Measurements from ENCODE around the gene ALKBH5.

Gene ALKBH5

DNA sequence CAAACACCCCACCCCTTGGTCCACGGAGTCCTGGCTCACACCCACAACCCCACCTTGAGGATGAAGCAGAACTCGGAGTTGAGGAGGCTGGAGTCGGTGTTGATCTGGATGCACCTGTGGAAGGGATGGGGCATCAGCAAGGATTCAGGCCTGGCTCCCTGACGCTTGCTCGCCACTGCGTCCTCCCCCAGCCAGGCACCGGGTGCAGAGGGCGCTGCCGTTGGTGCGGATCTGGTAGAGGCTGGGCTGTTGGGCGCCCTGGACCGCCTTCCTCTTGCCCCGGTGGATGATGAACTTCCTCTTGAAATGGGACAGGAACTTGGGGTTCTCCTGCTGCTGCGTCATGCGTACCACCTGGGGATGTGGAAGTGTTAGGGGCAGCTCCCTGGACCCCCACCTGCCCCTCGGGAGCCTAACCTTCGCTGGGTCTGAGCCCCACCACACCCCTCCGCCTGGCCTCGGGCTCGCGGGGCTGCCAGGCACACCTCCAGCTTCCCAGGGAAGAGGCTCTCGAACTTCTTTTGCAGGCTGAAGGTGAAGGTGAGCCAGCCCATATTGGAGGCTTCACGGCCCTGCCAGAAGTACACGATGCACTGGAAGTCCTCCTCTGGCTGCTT lies 62.6 kb downstream of the ALKBH5 start:
- no peak for DNase-seq (ENCODE audit: low spot score)

GRCh38 chr17:18246880-18247612 lies 63.4 kb downstream of the ALKBH5 start:
- peak; percentile 45 for DNase-seq (ENCODE audit: low spot score)

- DNase-seq (ENCODE audit: low spot score) = no peak
Measured at GRCh38 chr17:18247613-18248001, 64.0 kb downstream of the ALKBH5 start.

GRCh38 chr17:18248300-18248731 lies 64.7 kb downstream of the ALKBH5 start:
- DNase-seq (ENCODE audit: low spot score) = peak; percentile 75

DNA sequence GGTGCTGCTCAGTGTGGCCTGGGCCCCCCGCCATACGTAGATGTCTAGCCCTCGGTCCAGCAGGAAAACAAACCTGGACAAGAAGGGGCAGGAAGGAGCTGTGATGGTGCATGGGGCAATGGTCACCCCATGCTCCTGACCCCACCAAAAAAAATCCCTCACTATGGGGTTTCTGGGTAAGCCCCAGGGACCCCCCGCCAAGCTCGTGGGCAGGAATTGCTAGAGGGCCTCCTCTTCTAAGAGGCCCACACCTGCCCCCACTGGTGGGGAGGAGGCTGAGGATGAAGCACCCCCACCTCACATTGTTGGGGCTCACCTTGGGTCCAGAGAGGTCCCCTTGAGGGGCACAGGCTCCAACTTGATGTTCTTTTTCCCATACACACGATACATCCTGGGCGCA lies 65.2 kb downstream of the ALKBH5 start:
- no peak for DNase-seq (ENCODE audit: low spot score)

GRCh38 chr17:18250259-18250658 lies 66.6 kb downstream of the ALKBH5 start:
- no peak for DNase-seq (ENCODE audit: low spot score)

- no peak for DNase-seq (ENCODE audit: low spot score)
Measured at GRCh38 chr17:18250708-18251107, 67.1 kb downstream of the ALKBH5 start.

DNA sequence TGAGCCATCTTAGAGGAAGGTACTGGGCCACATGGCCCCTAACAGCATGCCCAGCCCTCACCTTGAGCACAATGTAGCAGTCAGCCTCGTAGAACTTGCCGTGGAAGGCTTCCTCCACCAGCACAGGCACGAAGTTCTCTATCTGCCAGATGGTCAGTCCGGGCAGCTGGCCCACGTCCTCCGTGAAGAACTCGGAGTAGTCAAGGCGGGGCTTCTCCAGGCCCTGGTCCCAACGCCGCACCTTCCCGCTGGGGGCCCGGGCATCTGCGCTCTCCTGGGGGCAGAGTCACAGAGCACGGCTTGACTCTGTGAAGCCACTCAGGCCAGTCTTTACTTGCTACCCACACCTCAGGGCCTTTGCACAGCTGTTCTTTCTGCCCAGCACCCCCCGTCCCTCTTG lies 67.6 kb downstream of the ALKBH5 start:
- no peak for DNase-seq (ENCODE audit: low spot score)

GRCh38 chr17:18252160-18252559 lies 68.5 kb downstream of the ALKBH5 start:
- no peak for DNase-seq (ENCODE audit: low spot score)

- no peak for DNase-seq (ENCODE audit: low spot score)
Measured at GRCh38 chr17:18253187-18253884, 69.7 kb downstream of the ALKBH5 start.

- no peak for DNase-seq (ENCODE audit: low spot score)
Measured at GRCh38 chr17:18253947-18254821, 70.6 kb downstream of the ALKBH5 start.

GRCh38 chr17:18254888-18255649 lies 71.4 kb downstream of the ALKBH5 start:
- DNase-seq (ENCODE audit: low spot score) = no peak

GRCh38 chr17:18256351-18256750 lies 72.7 kb downstream of the ALKBH5 start:
- DNase-seq (ENCODE audit: low spot score) = no peak

DNA sequence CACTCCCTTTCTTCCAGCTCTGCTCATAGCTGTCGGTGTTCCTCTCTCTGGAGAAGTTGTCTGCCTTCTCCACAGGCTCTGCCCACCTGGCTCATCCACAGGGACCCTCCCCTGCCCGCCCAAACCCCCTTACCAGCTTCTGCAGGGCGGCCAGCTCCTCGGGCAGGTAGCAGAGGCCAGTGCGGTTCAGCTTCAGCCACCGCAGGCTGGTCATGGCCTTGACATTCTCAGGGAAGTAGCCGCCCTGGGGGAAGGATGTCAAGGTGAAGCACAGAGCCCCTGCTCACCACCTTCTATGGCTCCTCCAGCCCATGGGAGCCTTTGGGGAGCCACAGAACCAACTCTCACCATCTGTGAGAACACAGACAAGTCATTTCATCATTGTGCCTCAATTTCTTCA lies 73.1 kb downstream of the ALKBH5 start:
- DNase-seq (ENCODE audit: low spot score) = no peak

DNA sequence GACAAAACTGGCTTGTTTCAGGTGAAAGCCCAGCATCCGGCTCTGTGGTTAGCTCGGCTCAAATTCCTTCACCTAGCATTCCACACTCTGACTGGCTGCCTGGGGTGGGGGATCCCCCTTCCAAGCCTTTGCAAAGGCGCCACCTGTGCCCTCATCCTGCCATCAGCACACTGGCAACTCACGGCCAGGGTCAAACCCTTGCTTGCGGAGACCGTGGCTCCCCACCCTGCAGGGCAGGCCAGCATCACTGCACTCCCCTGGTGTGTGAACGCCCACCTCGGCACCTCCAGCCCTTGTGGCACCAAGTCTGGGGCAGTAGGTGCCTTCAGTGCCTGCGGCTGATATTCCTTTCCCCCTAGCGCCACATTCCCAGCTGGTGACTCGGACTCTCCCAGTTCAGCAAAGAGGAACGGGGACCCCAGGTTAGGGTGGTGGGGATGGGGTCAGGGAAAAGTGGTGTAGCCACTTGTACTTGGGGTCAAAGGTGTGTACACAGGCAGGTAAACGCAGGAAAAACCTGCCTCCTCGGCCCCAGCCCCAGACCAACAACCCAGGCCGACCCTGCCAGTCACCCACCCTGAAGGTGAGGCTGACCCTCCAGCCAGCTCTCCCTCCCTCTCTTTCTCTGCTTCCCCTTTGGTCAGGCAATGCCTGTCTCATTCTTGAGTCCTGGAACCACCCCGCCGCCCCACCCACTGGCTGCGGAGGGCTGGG lies 73.8 kb downstream of the ALKBH5 start:
- DNase-seq (ENCODE audit: low spot score) = no peak

GRCh38 chr17:18257982-18258355 lies 74.3 kb downstream of the ALKBH5 start:
- peak; percentile 42 for DNase-seq (ENCODE audit: low spot score)

DNA sequence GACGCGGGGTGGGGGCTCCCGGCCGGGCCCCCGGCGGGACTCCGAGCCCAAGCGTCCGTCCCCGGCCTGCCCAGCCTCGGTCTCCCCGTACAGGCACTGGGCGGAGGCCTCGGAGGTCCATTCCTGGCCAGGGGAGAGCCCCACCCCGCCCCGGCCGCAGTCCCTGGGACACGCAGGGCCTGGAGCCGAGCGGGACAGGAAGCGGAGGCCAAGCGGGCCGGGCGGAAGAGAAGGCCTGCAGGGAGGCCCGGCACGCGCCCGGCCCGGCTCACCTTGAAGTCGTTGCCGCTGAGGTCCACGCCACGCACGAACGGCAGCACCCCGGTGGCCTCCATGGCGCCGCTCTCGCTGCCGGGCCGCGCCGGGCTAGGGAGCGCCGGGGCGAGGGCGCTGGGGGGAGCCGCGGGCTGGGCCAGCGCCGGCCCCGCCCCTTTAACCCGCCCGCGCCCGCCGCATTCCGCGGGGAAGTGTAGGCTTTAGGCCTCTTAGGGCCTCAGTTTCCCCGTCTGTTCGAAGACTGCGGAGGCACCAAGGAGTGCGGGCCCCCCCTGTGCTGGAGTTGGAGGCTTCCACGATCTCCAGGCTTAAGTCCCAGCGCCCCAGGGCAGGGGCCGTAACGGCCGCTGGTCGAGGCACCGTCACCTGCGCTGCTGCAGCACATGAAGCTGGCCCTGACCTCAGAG lies 74.9 kb downstream of the ALKBH5 start, which contains the start of gene FLII:
FLII (minus strand) TSS at position 383 of the 683 bp plus-strand sequence; CDS start at position 335, 48 bp downstream.
- DNase-seq (ENCODE audit: low spot score) = peak; percentile 27

Measured in NAMALWA (cell line).